Caco-2 (cell line): ENCODE data around the gene UGGT2. TPM values are rescaled to one million over a fixed set of nuclear protein-coding genes. Genes with fewer than 3 reads are reported as not detected.

Experiments
- BruUV-seq: library from RNA; stranded (reverse); fragments of 400-500 nt; replicated peaks from 2 replicates; lab custom pipeline; 2021; lab: Mats Ljungman, UMichigan
- CTCF ChIA-PET: fragments of 300-600 bp; sonication (Branson Sonifier 250); formaldehyde crosslinking; loops from one replicate; lab custom pipeline; 2022; ENCODE audit warnings: antibody characterized with exemption; lab: Charles Lee
- POLR2A ChIA-PET: fragments of 300-600 bp; sonication (Branson Sonifier 250); formaldehyde crosslinking; loops from one replicate; lab custom pipeline; 2022; ENCODE audit warnings: antibody characterized with exemption; lab: Charles Lee
- DNase-seq, 2 experiments: peaks; one replicate each; pipeline versions ENCODE4 v3.0.0 to v3.0.0-alpha.2; 2020 to 2022
- H3K27me3 ChIP-seq: replicated peaks from 2 replicates; pipeline ENCODE4 v1.6.0; 2011; ENCODE audit warnings: low read length; ENCODE audit not compliant: control insufficient read depth, insufficient read depth
- H3K36me3 ChIP-seq: 2 replicates; pipeline ENCODE4 v1.5.1; 2011; ENCODE audit warnings: low read length; ENCODE audit not compliant: control insufficient read depth, insufficient read depth
- H3K4me1 ChIP-seq: fragments of 250-450 bp; sonication (Bioruptor Pico); 2 replicates; pipeline ENCODE4 v1.5.1; 2020; ENCODE audit warnings: mild to moderate bottlenecking
- H3K4me3 ChIP-seq: 2 replicates; pipeline ENCODE4 v1.5.1; 2011; ENCODE audit warnings: low read depth, mild to moderate bottlenecking, control low read depth, low read length
- H3K9me3 ChIP-seq: fragments of 250-450 bp; sonication (Bioruptor Pico); 2 replicates; pipeline ENCODE4 v1.5.1; 2020; ENCODE audit warnings: mild to moderate bottlenecking, moderate library complexity
- H3K27ac Mint-ChIP-seq: one replicate; pipeline ENCODE4 v1.8.0; 2022; ENCODE audit warnings: mixed read lengths; ENCODE audit not compliant: unreplicated experiment
- H3K27me3 Mint-ChIP-seq: one replicate; pipeline ENCODE4 v1.8.0; 2022; ENCODE audit warnings: mixed read lengths; ENCODE audit not compliant: insufficient read depth, unreplicated experiment
- H3K36me3 Mint-ChIP-seq: one replicate; pipeline ENCODE4 v1.8.0; 2022; ENCODE audit warnings: mild to moderate bottlenecking, mixed read lengths; ENCODE audit not compliant: insufficient read depth, unreplicated experiment
- H3K4me1 Mint-ChIP-seq: one replicate; pipeline ENCODE4 v1.8.0; 2022; ENCODE audit warnings: low read depth, mixed read lengths; ENCODE audit not compliant: unreplicated experiment
- H3K4me3 Mint-ChIP-seq: one replicate; pipeline ENCODE4 v1.8.0; 2022; ENCODE audit warnings: mild to moderate bottlenecking, moderate library complexity, mixed read lengths; ENCODE audit not compliant: unreplicated experiment
- H3K9me3 Mint-ChIP-seq: one replicate; pipeline ENCODE4 v1.8.0; 2022; ENCODE audit warnings: mixed read lengths; ENCODE audit not compliant: unreplicated experiment
- intact Hi-C: fragments of 100-400 bp; cut with micrococcal nuclease; formaldehyde crosslinking; loops from one replicate; pipeline ENCODE4 v1.10.0; 2022; ENCODE audit not compliant: unreplicated experiment
- total RNA-seq: library from RNA; stranded (reverse); gene quantifications from 2 replicates; pipeline ENCODE4 v1.2.3, GENCODE V29; 2022
- TF ChIP-seq, protein P1 (sequence below), 2 experiments: fragments of 200-600 bp in 1 of 2; IDR thresholded peaks; 1 replicate in 1 of 2; 2 replicates in 1 of 2; pipeline versions ENCODE4 v1.5.1 to v1.8.0; 2011 to 2022; ENCODE audit warnings: antibody characterized with exemption in 1 of 2, control low read depth in 1 of 2, inconsistent platforms in 1 of 2, low read depth in 1 of 2, low read length in 1 of 2, mild to moderate bottlenecking in 1 of 2, moderate library complexity in 1 of 2; ENCODE audit not compliant: insufficient read depth in 1 of 2, severe bottlenecking in 1 of 2, unreplicated experiment in 1 of 2

The UGGT2 gene
- total RNA-seq, 1 experiment from 2014 or later: 35.5 TPM

DNA sequence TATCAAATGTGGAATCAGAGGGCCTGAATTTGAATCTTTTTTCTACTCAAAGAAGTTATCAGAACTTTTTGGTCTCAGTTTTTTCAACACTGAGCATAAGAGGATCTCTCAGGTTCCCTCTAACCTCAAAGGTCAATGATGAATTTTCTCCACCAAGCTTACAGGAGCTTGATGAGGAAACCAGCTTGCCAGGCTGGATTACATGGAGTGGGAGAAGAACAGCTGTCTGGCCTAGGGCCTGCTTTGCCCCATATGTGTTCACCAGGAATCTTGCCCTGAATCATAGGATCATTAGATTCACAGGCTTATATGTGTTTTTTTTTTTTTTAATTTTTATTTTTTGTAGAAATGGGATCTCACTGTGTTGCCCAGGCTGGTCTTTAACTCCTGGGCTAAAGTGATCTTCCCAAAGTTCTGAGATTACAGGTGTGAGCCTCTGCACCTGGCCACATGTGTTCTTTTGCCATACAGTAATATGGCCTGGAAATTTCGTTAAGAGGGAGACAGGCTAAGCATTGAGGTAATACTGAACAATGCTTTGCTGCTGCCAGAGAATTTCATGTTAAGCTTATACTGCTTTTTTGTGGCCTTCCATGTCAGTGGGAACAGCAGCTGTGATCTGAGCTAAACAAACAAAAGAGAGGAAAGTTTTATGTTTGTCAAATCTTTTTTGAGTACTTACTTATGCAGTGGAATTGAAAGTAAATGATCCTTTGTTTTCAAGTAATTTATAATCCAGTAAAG, 265.7 kb downstream of the UGGT2 start:
- no peak for DNase-seq
- intact Hi-C loops: no loop called here
- TF ChIP-seq, protein P1, sequence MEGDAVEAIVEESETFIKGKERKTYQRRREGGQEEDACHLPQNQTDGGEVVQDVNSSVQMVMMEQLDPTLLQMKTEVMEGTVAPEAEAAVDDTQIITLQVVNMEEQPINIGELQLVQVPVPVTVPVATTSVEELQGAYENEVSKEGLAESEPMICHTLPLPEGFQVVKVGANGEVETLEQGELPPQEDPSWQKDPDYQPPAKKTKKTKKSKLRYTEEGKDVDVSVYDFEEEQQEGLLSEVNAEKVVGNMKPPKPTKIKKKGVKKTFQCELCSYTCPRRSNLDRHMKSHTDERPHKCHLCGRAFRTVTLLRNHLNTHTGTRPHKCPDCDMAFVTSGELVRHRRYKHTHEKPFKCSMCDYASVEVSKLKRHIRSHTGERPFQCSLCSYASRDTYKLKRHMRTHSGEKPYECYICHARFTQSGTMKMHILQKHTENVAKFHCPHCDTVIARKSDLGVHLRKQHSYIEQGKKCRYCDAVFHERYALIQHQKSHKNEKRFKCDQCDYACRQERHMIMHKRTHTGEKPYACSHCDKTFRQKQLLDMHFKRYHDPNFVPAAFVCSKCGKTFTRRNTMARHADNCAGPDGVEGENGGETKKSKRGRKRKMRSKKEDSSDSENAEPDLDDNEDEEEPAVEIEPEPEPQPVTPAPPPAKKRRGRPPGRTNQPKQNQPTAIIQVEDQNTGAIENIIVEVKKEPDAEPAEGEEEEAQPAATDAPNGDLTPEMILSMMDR (IDR thresholded peaks at IDR 0.05; ENCODE audit: insufficient read depth in 1 of 2, low read depth in 1 of 2, low read length in 1 of 2, severe bottlenecking in 1 of 2, unreplicated experiment in 1 of 2): no peak
- no TSS peak for BruUV-seq
- H3K27ac Mint-ChIP-seq: no peak overlapping the region
- no peak overlapping the region for H3K4me3 Mint-ChIP-seq
- H3K27me3 ChIP-seq: no peaks in the 10 kb centered on the region
- no peaks in the 10 kb centered on the region for H3K27me3 Mint-ChIP-seq
- H3K36me3 Mint-ChIP-seq: peaks cover 67% of the 10 kb centered on the region
- H3K4me3 ChIP-seq: no peak overlapping the region
- no peaks in the 10 kb centered on the region for H3K9me3 ChIP-seq
- H3K9me3 Mint-ChIP-seq: no peaks in the 10 kb centered on the region
- no peaks in the 10 kb centered on the region for H3K4me1 Mint-ChIP-seq
- CTCF ChIA-PET: no interaction called here
- POLR2A ChIA-PET: no interaction called here
- H3K4me1 ChIP-seq: 0 out of 2 replicates have a peak, but pooled peaks cover 3% of the 10 kb centered on the region
- no peaks in the 10 kb centered on the region; the same call in 1 of the 2 replicates for H3K36me3 ChIP-seq

DNA sequence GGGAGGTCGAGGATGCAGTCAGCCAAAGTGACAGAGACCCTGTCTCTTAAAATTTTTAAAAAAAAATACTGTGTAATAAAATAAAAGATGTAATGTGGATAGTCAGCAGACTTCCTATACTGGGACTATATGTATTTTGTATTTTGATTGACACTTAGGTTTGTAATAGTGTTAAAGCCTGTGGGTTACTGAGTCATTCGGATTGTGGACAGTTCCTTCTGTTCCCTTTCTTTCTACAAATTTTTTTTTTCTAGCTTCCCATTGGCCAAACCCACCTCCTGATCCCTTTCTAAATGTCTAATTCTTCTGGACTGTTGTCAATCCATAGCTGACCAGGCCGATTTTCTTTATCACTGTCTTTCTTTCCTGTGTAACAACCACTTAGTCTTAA, 268.3 kb downstream of the UGGT2 start:
- TF ChIP-seq, protein P1 (IDR thresholded peaks at IDR 0.05; ENCODE audit: insufficient read depth in 1 of 2, low read depth in 1 of 2, low read length in 1 of 2, severe bottlenecking in 1 of 2, unreplicated experiment in 1 of 2): no peak
- Histone ChIP-seq H3K27me3 (no peaks in the 10 kb centered on the region), H3K4me1 (peaks cover 3% of the 10 kb centered on the region; the same call in 1 of the 2 replicates), H3K36me3 (no peaks in the 10 kb centered on the region; the same call in 1 of the 2 replicates), H3K9me3 (peaks cover 3% of the 10 kb centered on the region; the same call in 1 of the 2 replicates), H3K4me3 (no peak overlapping the region)
- H3K27ac Mint-ChIP-seq: no peak overlapping the region
- H3K4me3 Mint-ChIP-seq: no peak overlapping the region
- DNase-seq: no peak
- no TSS peak for BruUV-seq
- no peaks in the 10 kb centered on the region for H3K9me3 Mint-ChIP-seq
- no peaks in the 10 kb centered on the region for H3K4me1 Mint-ChIP-seq
- POLR2A ChIA-PET: no interaction called here
- H3K36me3 Mint-ChIP-seq: peaks cover 60% of the 10 kb centered on the region
- CTCF ChIA-PET: no interaction called here
- H3K27me3 Mint-ChIP-seq: no peaks in the 10 kb centered on the region
- intact Hi-C loops: no loop called here

DNA sequence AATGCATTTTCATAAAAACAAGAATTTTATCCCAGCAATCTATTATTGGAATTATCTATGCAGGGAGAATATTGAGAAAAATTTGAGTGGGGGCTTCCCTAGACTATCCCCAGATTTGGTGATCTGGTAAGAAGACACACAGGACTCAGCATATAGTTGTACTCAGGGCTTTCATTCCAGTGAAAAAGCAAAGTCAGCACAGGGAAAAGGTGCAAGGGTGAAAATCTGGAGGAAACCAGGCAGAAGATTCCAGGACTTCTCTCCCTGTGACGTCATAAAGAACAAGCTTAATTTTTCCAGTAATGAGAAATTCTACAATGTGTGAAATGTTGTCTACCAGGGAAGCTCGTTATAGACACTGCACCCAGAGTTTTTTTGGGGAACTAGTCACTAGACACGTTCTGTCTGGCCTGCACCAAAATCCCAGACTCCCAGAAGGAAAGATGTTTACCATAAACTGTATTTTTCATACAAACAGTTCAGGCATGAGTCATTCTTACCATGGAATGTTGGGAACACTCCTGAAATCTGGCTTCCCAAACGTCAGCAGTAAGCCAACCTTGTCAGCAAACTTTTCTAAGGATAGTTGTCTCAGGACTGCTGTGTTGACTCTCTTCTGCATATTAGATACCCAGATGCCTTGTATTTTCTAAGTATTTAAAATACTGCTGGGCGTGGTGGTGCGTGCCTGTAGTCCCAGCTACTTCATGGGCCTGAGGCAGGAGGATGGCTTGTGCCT, 268.9 kb downstream of the UGGT2 start:
- no peaks in the 10 kb centered on the region for H3K27me3 Mint-ChIP-seq
- H3K4me3 Mint-ChIP-seq: no peak overlapping the region
- DNase-seq: no peak
- H3K27me3 ChIP-seq: no peaks in the 10 kb centered on the region
- H3K4me1 ChIP-seq: peaks cover 3% of the 10 kb centered on the region; the same call in 1 of the 2 replicates
- intact Hi-C loops: no loop called here
- no TSS peak for BruUV-seq
- H3K9me3 Mint-ChIP-seq: no peaks in the 10 kb centered on the region
- ChIA-PET POLR2A (no interaction called here), CTCF (no interaction called here)
- H3K27ac Mint-ChIP-seq: no peak overlapping the region
- H3K4me1 Mint-ChIP-seq: no peaks in the 10 kb centered on the region
- TF ChIP-seq, protein P1 (IDR thresholded peaks at IDR 0.05; ENCODE audit: insufficient read depth in 1 of 2, low read depth in 1 of 2, low read length in 1 of 2, severe bottlenecking in 1 of 2, unreplicated experiment in 1 of 2): no peak
- H3K4me3 ChIP-seq: no peak overlapping the region
- H3K36me3 ChIP-seq: no peaks in the 10 kb centered on the region; the same call in 1 of the 2 replicates
- H3K36me3 Mint-ChIP-seq: peaks cover 55% of the 10 kb centered on the region
- H3K9me3 ChIP-seq: peaks cover 3% of the 10 kb centered on the region; the same call in 1 of the 2 replicates
